H1 (cell line): ENCODE data around the gene KRT27. TPM values are rescaled to one million over a fixed set of nuclear protein-coding genes. Genes with fewer than 3 reads are reported as not detected.

Experiments used
- CTCF ChIA-PET: fragments of 300-600 bp; sonication (Branson Sonifier 250); formaldehyde crosslinking; loops from one replicate; lab custom pipeline; 2021; ENCODE audit not compliant: partially characterized antibody; lab: Charles Lee
- POLR2A ChIA-PET: fragments of 300-600 bp; sonication (Branson Sonifier 250); formaldehyde crosslinking; loops from one replicate; lab custom pipeline; 2021; ENCODE audit warnings: inconsistent platforms; ENCODE audit not compliant: partially characterized antibody; lab: Charles Lee
- DNase-seq, 2 experiments: peaks; one replicate each; pipeline versions ENCODE4 v3.0.0 to v3.0.0-alpha.2; 2010 to 2022; ENCODE audit warnings: low spot score in 2 of 2, low read depth in 1 of 2, mixed read lengths in 1 of 2
- FAIRE-seq: peaks from 2 replicates; lab custom pipeline; 2011; peaks lifted over from hg19 to GRCh38; lab: Jason Lieb, UNC
- H2AFZ ChIP-seq: 2 replicates; pipeline ENCODE4 v1.8.1; 2012; ENCODE audit warnings: low read length, inconsistent platforms
- H2AK5ac ChIP-seq: 2 replicates; pipeline ENCODE4 v1.6.1; 2013; ENCODE audit warnings: low read depth, low read length
- H2BK120ac ChIP-seq: replicated peaks from 2 replicates; pipeline ENCODE3; 2013; ENCODE audit warnings: low read depth, low read length, inconsistent platforms
- H2BK12ac ChIP-seq: 2 replicates; pipeline ENCODE4 v1.6.1; 2013; ENCODE audit warnings: low read depth, low read length
- H2BK15ac ChIP-seq: 2 replicates; pipeline ENCODE4 v1.6.1; 2013; ENCODE audit warnings: low read length
- H2BK20ac ChIP-seq: 2 replicates; pipeline ENCODE4 v1.6.1; 2013; ENCODE audit warnings: low read length
- H2BK5ac ChIP-seq: 2 replicates; pipeline ENCODE4 v1.6.1; 2013; ENCODE audit warnings: low read depth, low read length
- H3K14ac ChIP-seq: 2 replicates; pipeline ENCODE4 v1.6.1; 2013; ENCODE audit warnings: inconsistent platforms; ENCODE audit not compliant: insufficient read length
- H3K18ac ChIP-seq: 2 replicates; pipeline ENCODE4 v1.6.1; 2013; ENCODE audit warnings: low read length; ENCODE audit errors: extremely low read depth
- H3K23ac ChIP-seq: 2 replicates; pipeline ENCODE4 v1.6.1; 2013; ENCODE audit warnings: inconsistent platforms; ENCODE audit not compliant: insufficient read length
- H3K23me2 ChIP-seq: 2 replicates; pipeline ENCODE4 v1.6.1; 2013; ENCODE audit warnings: low read depth, low read length
- H3K27ac ChIP-seq: 2 replicates; pipeline ENCODE4 v1.6.1; 2011; ENCODE audit warnings: low read depth, low read length, inconsistent platforms
- H3K27me3 ChIP-seq, 4 experiments: replicated peaks in 1 of 4; 1 replicate in 1 of 4; 2 replicates in 3 of 4; pipeline versions ENCODE4 v1.6.1 to v1.8.1; 2011 to 2013; ENCODE audit warnings: low read length in 3 of 4, mild to moderate bottlenecking in 3 of 4, inconsistent platforms in 2 of 4, mixed read lengths in 2 of 4, moderate library complexity in 1 of 4; ENCODE audit not compliant: control insufficient read depth in 3 of 4, insufficient read depth in 3 of 4; ENCODE audit errors: extremely low read depth in 1 of 4
- H3K36me3 ChIP-seq, 4 experiments: 2 replicates each; pipeline versions ENCODE4 v1.6.1 to v1.8.1; 2011 to 2013; ENCODE audit warnings: mild to moderate bottlenecking in 4 of 4, low read length in 3 of 4, moderate library complexity in 2 of 4, control low read depth in 1 of 4, inconsistent platforms in 1 of 4; ENCODE audit not compliant: insufficient read depth in 4 of 4, control insufficient read depth in 2 of 4
- H3K4ac ChIP-seq: replicated peaks from 2 replicates; pipeline ENCODE3; 2013; ENCODE audit warnings: low read length, low read depth, mixed read lengths, inconsistent platforms; ENCODE audit not compliant: insufficient read length
- H3K4me1 ChIP-seq, 4 experiments: replicated peaks in 1 of 4; 1 replicate in 1 of 4; 2 replicates in 3 of 4; pipeline versions ENCODE4 v1.6.1 to v1.8.1; 2011 to 2013; ENCODE audit warnings: low read length in 3 of 4, inconsistent platforms in 2 of 4, mixed read lengths in 1 of 4; ENCODE audit not compliant: insufficient read depth in 4 of 4, control insufficient read depth in 3 of 4
- H3K4me2 ChIP-seq, 2 experiments: 2 replicates each; pipeline versions ENCODE4 v1.6.1 to v1.8.1; 2011 to 2013; ENCODE audit warnings: low read depth in 2 of 2, low read length in 2 of 2, control low read depth in 1 of 2, inconsistent platforms in 1 of 2, mild to moderate bottlenecking in 1 of 2; ENCODE audit not compliant: insufficient read depth in 1 of 2
- H3K4me3 ChIP-seq, 4 experiments: fragments of 200-600, 300-600 bp in 1 of 4; sonication (generic), shearing (Covaris generic), sonication (Bioruptor Twin) in 1 of 4; 2 replicates each; pipeline versions ENCODE4 v1.5.1 to v1.8.1; 2011 to 2016; ENCODE audit warnings: low read length in 4 of 4, low read depth in 3 of 4, control low read depth in 2 of 4, inconsistent platforms in 2 of 4, mild to moderate bottlenecking in 2 of 4, mixed read lengths in 1 of 4, moderate library complexity in 1 of 4; ENCODE audit not compliant: insufficient read depth in 2 of 4; ENCODE audit errors: extremely low read depth in 1 of 4
- H3K56ac ChIP-seq: replicated peaks from 2 replicates; pipeline ENCODE3; 2013; ENCODE audit warnings: low read depth, mild to moderate bottlenecking, mixed read lengths, low read length, inconsistent platforms; ENCODE audit not compliant: insufficient read length
- H3K79me1 ChIP-seq: 2 replicates; pipeline ENCODE4 v1.6.1; 2013; ENCODE audit warnings: low read depth, low read length, control low read depth
- H3K79me2 ChIP-seq, 2 experiments: 2 replicates each; pipeline versions ENCODE4 v1.6.1 to v1.8.1; 2012 to 2013; ENCODE audit warnings: low read length in 2 of 2, mild to moderate bottlenecking in 2 of 2, inconsistent platforms in 1 of 2; ENCODE audit not compliant: insufficient read depth in 2 of 2, control insufficient read depth in 1 of 2
- H3K9ac ChIP-seq, 4 experiments: replicated peaks in 1 of 4; 1 replicate in 1 of 4; 2 replicates in 3 of 4; pipeline versions ENCODE4 v1.6.1 to v1.8.1; 2011 to 2013; ENCODE audit warnings: low read depth in 3 of 4, low read length in 3 of 4, control low read depth in 2 of 4, mild to moderate bottlenecking in 2 of 4, moderate library complexity in 2 of 4, inconsistent platforms in 1 of 4; ENCODE audit errors: extremely low read depth in 1 of 4
- H3K9me3 ChIP-seq, 2 experiments: 2 replicates each; pipeline versions ENCODE4 v1.6.1 to v1.8.1; 2012 to 2013; ENCODE audit warnings: mild to moderate bottlenecking in 2 of 2, moderate library complexity in 2 of 2, control low read depth in 1 of 2, inconsistent platforms in 1 of 2, low read depth in 1 of 2, low read length in 1 of 2, mixed read lengths in 1 of 2; ENCODE audit not compliant: insufficient read depth in 2 of 2
- H4K20me1 ChIP-seq, 2 experiments: replicated peaks in 1 of 2; 2 replicates each; pipeline versions ENCODE3 to v1.8.1; 2011 to 2013; ENCODE audit warnings: inconsistent platforms in 2 of 2, low read length in 2 of 2, mild to moderate bottlenecking in 1 of 2; ENCODE audit not compliant: insufficient read depth in 2 of 2, control insufficient read depth in 1 of 2
- H4K5ac ChIP-seq: 2 replicates; pipeline ENCODE4 v1.6.1; 2013; ENCODE audit warnings: low read length, low read depth, mixed read lengths, inconsistent platforms; ENCODE audit not compliant: insufficient read length
- H4K8ac ChIP-seq: 2 replicates; pipeline ENCODE4 v1.8.0; 2013; ENCODE audit warnings: mild to moderate bottlenecking, moderate library complexity, low read length, inconsistent platforms; ENCODE audit not compliant: insufficient read depth; ENCODE audit errors: extremely low read depth
- H4K91ac ChIP-seq: replicated peaks from 2 replicates; pipeline ENCODE3; 2013; ENCODE audit warnings: low read length, mixed read lengths, inconsistent platforms; ENCODE audit not compliant: insufficient read length
- CREB1 ChIP-seq: IDR thresholded peaks from 2 replicates; pipeline ENCODE4 v1.6.1; 2012; ENCODE audit warnings: inconsistent platforms
- CTBP2 ChIP-seq: IDR thresholded peaks from 2 replicates; pipeline ENCODE4 v1.7.0; 2011; ENCODE audit warnings: borderline replicate concordance, mild to moderate bottlenecking, moderate library complexity, mixed read lengths, low read length; ENCODE audit not compliant: insufficient read depth, insufficient read length
- CTCF ChIP-seq, 3 experiments: IDR thresholded peaks; 1 replicate in 2 of 3; 2 replicates in 1 of 3; pipeline versions ENCODE4 v1.5.1 to v1.6.1; 2011; ENCODE audit warnings: low read length in 3 of 3, mild to moderate bottlenecking in 3 of 3, inconsistent platforms in 2 of 3, low read depth in 1 of 3, moderate library complexity in 1 of 3; ENCODE audit not compliant: insufficient read depth in 1 of 3; ENCODE audit errors: control extremely low read depth in 1 of 3
- EZH2 ChIP-seq: fragments of 200-600 bp; sonication (generic); IDR thresholded peaks from 2 replicates; pipeline ENCODE4 v1.7.1; 2012; ENCODE audit warnings: low read depth, mild to moderate bottlenecking, moderate library complexity, low read length, inconsistent platforms; ENCODE audit not compliant: severe bottlenecking
- KDM1A ChIP-seq: fragments of 200-600, 300-600 bp; sonication (generic); IDR thresholded peaks from 2 replicates; pipeline ENCODE4 v1.7.1; 2016; ENCODE audit warnings: mild to moderate bottlenecking, low read length, borderline replicate concordance
- POU5F1 ChIP-seq: IDR thresholded peaks from 2 replicates; pipeline ENCODE4 v1.6.1; 2011; ENCODE audit warnings: low read depth, mild to moderate bottlenecking, low read length, moderate library complexity
- RXRA ChIP-seq: IDR thresholded peaks from 2 replicates; pipeline ENCODE4 v1.6.1; 2011; ENCODE audit warnings: low read depth, mild to moderate bottlenecking, low read length, moderate library complexity; ENCODE audit not compliant: insufficient read depth
- SIX5 ChIP-seq: IDR thresholded peaks from 2 replicates; pipeline ENCODE4 v1.6.1; 2011; ENCODE audit warnings: mild to moderate bottlenecking, low read depth, low read length
- SP1 ChIP-seq: IDR thresholded peaks from 2 replicates; pipeline ENCODE4 v1.6.1; 2011; ENCODE audit warnings: low read depth, low read length
- TBP ChIP-seq: IDR thresholded peaks from 2 replicates; pipeline ENCODE4 v1.6.1; 2011; ENCODE audit warnings: low read depth, low read length, improper control_type of control experiment
- WGBS, 2 experiments: shearing (Covaris generic) in 1 of 2; methylation state at CpG; one replicate each; pipeline versions ENCODE4 v1.1.6 to v1.1.7; 2013 to 2015; ENCODE audit warnings: low lambda C conversion rate in 2 of 2, mixed read lengths in 2 of 2, inconsistent platforms in 1 of 2, low coverage in 1 of 2, missing lambda C conversion rate in 1 of 2; ENCODE audit not compliant: insufficient replicate concordance in 2 of 2, insufficient coverage in 1 of 2, insufficient read length in 1 of 2; ENCODE audit errors: extremely low coverage in 1 of 2, missing lambda C conversion rate in 1 of 2; 5-methylcytosine and 5-hydroxymethylcytosine counted together
- polyA plus RNA-seq, 7 experiments: library from polyadenylated mRNA; depleted of rRNA in 3 of 7; stranded (reverse) in 5 of 7; unstranded in 2 of 7; fragments of >200 nt in 5 of 7; fragments of 200-250 nt in 2 of 7; gene quantifications; 1 replicate in 5 of 7; 2 replicates in 1 of 7; 4 replicates in 1 of 7; pipeline versions ENCODE4 v1.2.1 to v1.2.3, GENCODE V29; 2011 to 2013; ENCODE audit warnings: missing spikeins in 2 of 7, mixed read lengths in 2 of 7
- total RNA-seq: library from RNA; stranded (reverse); fragmentation: NEBNext Ultra II Directional; extraction: Animal tissue kit (Norgen Biotek cat#: 25700); gene quantifications from 2 replicates; pipeline ENCODE4 v1.2.1, GENCODE V29; 2021

KRT27 gene
- total and polyA plus RNA-seq, 2 of the 8 experiments (the other 6 are each of a cell fraction or from before 2014, with no cell fraction given), result not detected

- H3K23me2 ChIP-seq, result no peaks in the 10 kb centered on the region
- H4K8ac ChIP-seq, result no peak overlapping the region
- H3K56ac ChIP-seq, result no peak overlapping the region
- no peak overlapping the region for H2BK12ac ChIP-seq
- H3K27me3 ChIP-seq, result no peaks in the 10 kb centered on the region
- H2BK15ac ChIP-seq, result no peak overlapping the region
- no peak for FAIRE-seq
- H4K20me1 ChIP-seq, result no peaks in the 10 kb centered on the region
- no peaks in the 10 kb centered on the region for H3K36me3 ChIP-seq
- H3K79me1 ChIP-seq, result no peaks in the 10 kb centered on the region
- no peak overlapping the region for H3K4ac ChIP-seq
- no peak overlapping the region for H4K91ac ChIP-seq
- POLR2A ChIA-PET, result interaction anchor here (1.2 kb wide), 1 partner anchor 12 kb away, joined by 3 read pairs; no protein-coding TSS in a partner anchor
- H3K23ac ChIP-seq, result no peak overlapping the region
- H2AK5ac ChIP-seq, result no peak overlapping the region
- no peak overlapping the region for H3K27ac ChIP-seq
- CTCF ChIA-PET, result interaction anchor here (1.0 to 1.5 kb wide), 2 partner anchors 9 kb away, joined by 4 to 7 read pairs; no protein-coding TSS in a partner anchor
- H2BK120ac ChIP-seq, result no peak overlapping the region
- WGBS, 2 experiments, result 93% methylated on average over 1 of the region's 1 CpG; no CpG with 5 or more reads in 1 of the 2 experiments
- H3K14ac ChIP-seq, result no peak overlapping the region
- no peaks in the 10 kb centered on the region for H3K79me2 ChIP-seq
- no peak overlapping the region for H2AFZ ChIP-seq
- no peak overlapping the region for H2BK5ac ChIP-seq
- H3K9ac ChIP-seq, result no peak overlapping the region
- H3K18ac ChIP-seq, result no peak overlapping the region
- no peak overlapping the region for H2BK20ac ChIP-seq
- H3K9me3 ChIP-seq, result peaks cover 5 to 6% of the 10 kb centered on the region in 2 experiments; a peak in 2 of 4 replicates
- no peak overlapping the region for H3K4me3 ChIP-seq
- no peak for DNase-seq
- no peaks in the 10 kb centered on the region for H3K4me1 ChIP-seq
- no peak overlapping the region for H3K4me2 ChIP-seq
- H4K5ac ChIP-seq, result no peak overlapping the region
- no peak for TF ChIP-seq TBP
- TF ChIP-seq CTCF (IDR thresholded peaks at IDR 0.05; ENCODE audit: control extremely low read depth in 1 of 3, insufficient read depth in 1 of 3, low read depth in 1 of 3, low read length in 3 of 3), result no peak
- no peak for TF ChIP-seq SP1
- no peak for TF ChIP-seq EZH2
- TF ChIP-seq CREB1, result no peak
- no peak for TF ChIP-seq CTBP2
- no peak for TF ChIP-seq RXRA
- TF ChIP-seq POU5F1, result no peak
- no peak for TF ChIP-seq SIX5
- no peak for TF ChIP-seq KDM1A
Measured at GRCh38 chr17:40735016-40735415, 47.3 kb downstream of the KRT27 start.
